ENCODE results near the gene NMUR1. TPM values are rescaled to one million over a fixed set of nuclear protein-coding genes. Genes with fewer than 3 reads are reported as not detected.

The NMUR1 gene
- total and polyA plus RNA-seq, 2 donors (not counting 3 experiments of a cell fraction or from before 2014, with no cell fraction given), result not detected

DNA sequence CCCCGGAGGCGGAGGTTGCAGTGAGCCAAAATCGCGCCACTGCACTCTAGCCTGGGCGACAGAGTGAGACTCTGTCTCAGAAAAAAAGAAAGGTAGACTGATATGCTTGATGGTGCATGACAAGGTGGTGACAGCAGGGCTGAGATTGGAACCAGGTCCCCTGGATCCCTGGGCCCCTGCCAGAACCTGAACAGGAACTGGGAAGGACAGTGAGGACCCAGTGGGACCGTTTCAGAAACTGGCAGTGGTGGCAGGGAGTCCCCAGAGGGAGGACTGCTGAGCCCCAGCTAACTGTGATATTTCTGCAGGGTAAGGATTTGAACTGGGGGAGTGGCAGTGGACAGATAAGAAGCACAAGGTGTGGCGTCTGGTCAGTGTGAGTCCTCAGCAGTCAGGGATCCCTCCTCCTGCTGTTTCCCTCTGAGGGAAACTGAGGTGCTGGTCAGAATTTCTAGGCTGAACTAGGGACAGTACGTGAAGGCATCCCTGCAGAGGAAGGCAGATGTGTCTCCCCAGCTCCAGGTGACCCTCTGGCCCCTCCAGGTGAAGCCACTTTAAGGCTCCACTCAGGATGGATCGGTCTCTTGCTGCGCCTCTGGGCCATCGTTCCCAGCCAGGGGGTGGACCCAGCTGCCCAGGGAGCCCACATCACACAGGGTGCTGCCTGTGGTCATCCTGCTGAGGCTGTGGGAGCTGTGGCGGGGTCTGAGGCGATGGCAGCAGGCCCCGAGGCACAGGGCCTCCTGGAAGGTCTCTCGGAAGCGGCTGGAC, 5.6 kb downstream of the NMUR1 start:
- no peaks in the 10 kb centered on the region for H3K9me3 ChIP-seq (replicated peaks; ENCODE audit: control insufficient read depth, insufficient read depth, low read length)
- H3K4me2 ChIP-seq (ENCODE audit: insufficient read depth, low read length), result no peak overlapping the region
- H3K27ac ChIP-seq (ENCODE audit: insufficient read depth, low read depth, low read length), result no peak overlapping the region
- H3K27me3 ChIP-seq (ENCODE audit: control insufficient read depth in 2 of 2, insufficient read depth in 2 of 2, low read length in 2 of 2), result peaks cover 5 to 8% of the 10 kb centered on the region in 2 experiments
- FAIRE-seq (no peak), DNase-seq (ENCODE audit: low read depth, low spot score) (no peak)
- TF ChIP-seq, protein P1, sequence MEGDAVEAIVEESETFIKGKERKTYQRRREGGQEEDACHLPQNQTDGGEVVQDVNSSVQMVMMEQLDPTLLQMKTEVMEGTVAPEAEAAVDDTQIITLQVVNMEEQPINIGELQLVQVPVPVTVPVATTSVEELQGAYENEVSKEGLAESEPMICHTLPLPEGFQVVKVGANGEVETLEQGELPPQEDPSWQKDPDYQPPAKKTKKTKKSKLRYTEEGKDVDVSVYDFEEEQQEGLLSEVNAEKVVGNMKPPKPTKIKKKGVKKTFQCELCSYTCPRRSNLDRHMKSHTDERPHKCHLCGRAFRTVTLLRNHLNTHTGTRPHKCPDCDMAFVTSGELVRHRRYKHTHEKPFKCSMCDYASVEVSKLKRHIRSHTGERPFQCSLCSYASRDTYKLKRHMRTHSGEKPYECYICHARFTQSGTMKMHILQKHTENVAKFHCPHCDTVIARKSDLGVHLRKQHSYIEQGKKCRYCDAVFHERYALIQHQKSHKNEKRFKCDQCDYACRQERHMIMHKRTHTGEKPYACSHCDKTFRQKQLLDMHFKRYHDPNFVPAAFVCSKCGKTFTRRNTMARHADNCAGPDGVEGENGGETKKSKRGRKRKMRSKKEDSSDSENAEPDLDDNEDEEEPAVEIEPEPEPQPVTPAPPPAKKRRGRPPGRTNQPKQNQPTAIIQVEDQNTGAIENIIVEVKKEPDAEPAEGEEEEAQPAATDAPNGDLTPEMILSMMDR (IDR thresholded peaks at IDR 0.05; ENCODE audit: extremely low read depth in 1 of 2, insufficient read depth in 1 of 2, low read depth in 1 of 2, low read length in 2 of 2), result no peak
- TF ChIP-seq FOS (IDR thresholded peaks at IDR 0.05; ENCODE audit: borderline replicate concordance, insufficient read depth, low read length), result no peak
- TF ChIP-seq POLR2A (IDR thresholded peaks at IDR 0.05; ENCODE audit: low read depth, low read length), result no peak
- TF ChIP-seq EZH2 (IDR thresholded peaks at IDR 0.05; ENCODE audit: borderline replicate concordance, low read depth, low read length, severe bottlenecking), result no peak
- no peak for TF ChIP-seq GATA2 (IDR thresholded peaks at IDR 0.05; ENCODE audit: insufficient read depth, insufficient read length, low read depth, low read length)
- TF ChIP-seq, protein P2, sequence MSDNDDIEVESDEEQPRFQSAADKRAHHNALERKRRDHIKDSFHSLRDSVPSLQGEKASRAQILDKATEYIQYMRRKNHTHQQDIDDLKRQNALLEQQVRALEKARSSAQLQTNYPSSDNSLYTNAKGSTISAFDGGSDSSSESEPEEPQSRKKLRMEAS (IDR thresholded peaks at IDR 0.05; ENCODE audit: insufficient read depth, insufficient read length), result no peak
- TF ChIP-seq MYC (IDR thresholded peaks at IDR 0.05; ENCODE audit: low read depth, low read length), result no peak
- TF ChIP-seq JUN (IDR thresholded peaks at IDR 0.05; ENCODE audit: borderline replicate concordance, insufficient read depth, insufficient read length, low read depth), result no peak
- TF ChIP-seq POLR2AphosphoS5 (IDR thresholded peaks at IDR 0.05; ENCODE audit: insufficient read depth, low read depth, low read length), result no peak
- intact Hi-C loops (cut with micrococcal nuclease), result no loop called here
- no TSS peak for BruUV-seq (replicated peaks)
- dilution Hi-C loops (cut with MboI; ENCODE audit: extremely low pct_ligation_motif_present, low sequenced_read_pairs), result no loop called here
- H3K4me3 ChIP-seq (replicated peaks in 1 of 3; ENCODE audit: insufficient read depth in 1 of 3, low read depth in 1 of 3, low read length in 3 of 3), result no peak overlapping the region
- peaks cover 4% of the 10 kb centered on the region for H3K4me1 ChIP-seq (ENCODE audit: control insufficient read depth, extremely low read depth, insufficient read depth, low read length)
- H2AFZ ChIP-seq (ENCODE audit: low read depth, low read length), result no peak overlapping the region
- H3K9ac ChIP-seq (replicated peaks; ENCODE audit: extremely low read depth, insufficient read depth, low read length), result no peak overlapping the region
- H4K20me1 ChIP-seq (replicated peaks; ENCODE audit: control insufficient read depth, extremely low read depth, insufficient read depth, low read length), result no peaks in the 10 kb centered on the region
- ChIA-PET POLR2A (no interaction called here), CTCF (interaction anchor here (1.1 to 1.7 kb wide), 3 partner anchors 9 to 42 kb away, joined by 3 to 5 read pairs (median 3); no protein-coding TSS in a partner anchor)
- no peaks in the 10 kb centered on the region for H3K9me1 ChIP-seq (replicated peaks; ENCODE audit: control insufficient read depth, extremely low read depth, insufficient read depth, low read length)
- H3K79me2 ChIP-seq (ENCODE audit: control insufficient read depth, insufficient read depth, low read length), result no peaks in the 10 kb centered on the region
- no peaks in the 10 kb centered on the region for H3K36me3 ChIP-seq (ENCODE audit: control insufficient read depth in 2 of 2, extremely low read depth in 1 of 2, insufficient read depth in 2 of 2, low read length in 2 of 2)
